ENCODE results near the gene GALNT17.
"Not testable (repeated sequence)": the region's sequence is repeated elsewhere in the genome, so short reads cannot be mapped to it uniquely, and the experiment has no call there.

Gene GALNT17

DNA sequence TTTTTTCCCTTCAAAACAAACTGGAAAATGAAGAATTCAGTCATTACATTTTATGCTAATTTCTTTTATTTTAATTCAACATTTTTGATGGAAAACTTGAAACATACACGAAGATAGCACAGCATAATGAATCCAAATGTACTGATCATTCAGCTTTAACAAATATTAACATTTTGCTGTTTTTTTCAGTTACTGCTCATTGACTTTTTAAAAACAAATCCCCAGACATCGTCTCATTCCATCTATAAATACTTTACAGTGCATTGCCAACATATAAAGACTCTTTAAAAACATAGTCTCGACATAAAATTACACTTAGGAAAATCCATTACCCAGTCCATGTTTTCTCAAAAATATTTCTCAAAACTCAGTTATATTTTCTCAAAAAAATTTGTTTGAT lies 452.3 kb downstream of the GALNT17 start:
- no peak for ATAC-seq

DNA sequence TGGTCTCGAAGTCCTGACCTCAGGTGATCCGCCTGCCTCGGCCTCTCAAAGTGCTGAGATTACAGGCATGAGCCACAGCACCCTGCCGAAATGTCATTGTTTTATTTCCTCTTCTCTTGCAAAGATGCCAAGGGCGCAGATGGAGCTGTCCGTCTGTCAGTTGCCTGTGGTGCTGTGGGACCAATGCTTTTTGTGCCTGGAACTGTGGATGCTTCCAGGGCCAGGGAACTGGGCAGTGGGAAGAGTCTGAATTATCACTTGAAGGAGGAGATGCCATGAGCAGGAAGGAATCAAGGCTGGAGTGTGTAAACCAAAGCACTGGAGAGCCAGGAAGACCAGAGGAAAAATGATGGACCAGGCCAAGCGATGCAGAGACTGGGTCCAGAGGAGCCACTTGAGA lies 459.9 kb downstream of the GALNT17 start:
- ATAC-seq = no peak

DNA sequence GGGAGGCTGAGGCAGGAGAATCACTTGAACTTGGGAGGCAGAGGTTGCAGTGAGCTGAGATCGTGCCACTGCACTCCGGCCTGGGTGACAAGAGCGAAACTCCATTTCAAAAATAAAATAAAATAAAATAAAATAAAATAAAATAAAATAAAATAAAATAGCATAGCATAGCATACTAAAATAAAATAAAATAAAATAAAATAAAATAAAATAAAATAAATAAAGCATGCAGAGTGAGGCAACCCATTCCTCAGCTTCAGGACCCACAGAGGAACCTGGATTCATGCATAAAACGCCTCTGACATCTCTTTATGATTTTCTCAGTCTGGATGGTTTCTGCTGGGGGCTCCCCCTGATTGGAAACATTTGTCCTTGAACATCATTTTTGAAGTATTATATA lies 460.4 kb downstream of the GALNT17 start:
- ATAC-seq = not testable (repeated sequence)

DNA sequence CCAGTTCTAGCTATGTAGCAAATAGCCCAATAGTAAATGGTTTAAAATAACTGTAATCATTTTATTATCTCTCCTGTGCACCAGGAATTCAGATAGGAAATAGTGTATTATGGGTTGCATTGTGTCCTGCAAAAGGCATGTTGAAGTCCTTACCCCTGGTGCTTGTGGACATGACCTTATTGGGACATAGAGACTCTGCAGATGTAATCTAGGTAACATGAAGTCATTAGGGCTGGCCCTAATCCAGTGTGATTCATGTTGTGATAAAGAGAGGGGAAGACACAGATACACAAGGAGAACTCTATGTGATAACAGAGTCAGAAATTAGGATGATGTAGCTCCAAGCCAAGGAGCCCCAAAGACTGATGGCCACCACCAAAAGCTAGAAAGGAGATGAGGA lies 462.8 kb downstream of the GALNT17 start:
- no peak for ATAC-seq

DNA sequence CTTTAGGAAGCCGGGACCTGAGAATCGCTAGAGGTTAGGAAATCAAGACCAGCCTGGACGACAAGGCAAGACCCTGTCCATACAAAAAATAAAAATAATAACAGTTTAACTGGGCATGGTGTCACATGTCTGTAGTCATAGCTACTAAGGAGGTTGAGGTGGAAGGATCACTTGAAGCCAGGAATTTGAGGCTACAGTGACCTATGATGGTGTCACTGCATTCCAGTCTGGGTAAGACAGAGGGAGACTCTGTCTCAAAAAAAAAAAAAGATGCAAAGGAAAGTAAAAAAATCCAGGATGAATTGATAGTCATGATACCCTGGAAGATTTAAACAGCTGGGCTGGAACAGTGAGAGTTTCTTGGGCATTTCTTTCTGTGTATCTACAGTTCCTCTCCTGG lies 463.2 kb downstream of the GALNT17 start:
- ATAC-seq = no peak

DNA sequence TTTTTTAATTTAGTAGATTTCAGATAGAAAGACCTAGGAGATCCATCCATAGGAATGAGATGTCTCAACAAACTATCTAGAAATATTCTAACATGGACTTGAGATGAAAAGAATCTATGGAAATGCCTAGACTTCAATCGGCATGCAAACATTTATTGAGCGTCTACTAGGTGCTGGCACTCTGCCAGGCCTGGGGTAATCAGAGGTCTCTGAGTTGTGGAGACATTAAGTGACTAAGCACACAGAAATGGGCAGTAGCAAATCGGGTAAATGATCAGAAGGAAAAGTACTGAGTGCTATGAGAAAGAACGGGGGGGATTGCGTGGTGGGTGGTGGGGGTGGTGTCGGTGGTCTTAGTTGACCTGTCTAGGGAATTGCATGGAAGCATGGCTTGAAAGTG lies 466.6 kb downstream of the GALNT17 start:
- no peak for ATAC-seq

DNA sequence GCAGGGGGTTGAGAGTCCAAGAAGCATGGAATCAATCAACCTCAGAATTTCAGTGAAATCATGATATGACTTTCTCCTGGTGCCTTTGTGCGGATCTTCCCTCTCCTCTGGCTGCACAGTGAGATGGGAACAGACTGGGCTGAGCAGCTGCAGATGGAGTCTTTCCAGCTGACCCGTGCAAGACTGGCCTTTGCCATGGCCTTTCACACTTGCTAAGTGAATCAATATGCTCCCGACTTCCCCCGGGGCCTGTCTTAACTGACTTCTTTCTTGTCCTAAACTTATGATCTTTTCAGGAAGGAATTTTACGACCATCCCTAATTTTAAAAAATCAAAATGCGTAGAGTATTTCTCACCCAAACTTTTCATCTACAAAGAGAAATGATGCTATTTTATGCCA lies 469.9 kb downstream of the GALNT17 start:
- ATAC-seq = no peak

DNA sequence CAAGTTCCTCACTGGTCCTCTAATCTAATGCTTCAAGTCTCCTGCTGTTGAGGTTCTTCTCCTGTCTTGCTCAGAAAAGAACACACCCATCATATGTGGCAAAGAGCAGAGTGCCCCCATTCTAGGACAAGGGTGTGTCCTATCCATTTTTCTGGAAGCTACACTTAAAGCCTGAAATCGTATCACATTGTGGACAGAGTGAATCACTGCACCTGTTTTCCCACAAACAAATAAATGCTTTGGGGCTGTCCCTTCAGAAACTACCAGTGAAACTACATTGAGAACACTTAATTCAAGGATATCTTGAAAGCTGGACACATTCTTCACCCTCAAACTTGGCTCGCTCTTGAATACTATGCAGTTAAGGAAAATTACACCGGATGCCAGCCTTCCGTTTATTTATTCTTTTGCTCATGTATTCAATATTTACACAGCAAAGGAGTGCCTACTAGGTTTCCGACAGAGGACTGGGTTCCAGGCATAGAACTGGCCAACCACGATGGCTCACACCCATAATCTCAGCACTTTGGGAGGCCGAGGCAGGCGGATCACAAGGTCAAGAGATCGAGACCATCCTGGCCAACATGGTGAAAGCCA lies 473.0 kb downstream of the GALNT17 start:
- ATAC-seq = no peak

DNA sequence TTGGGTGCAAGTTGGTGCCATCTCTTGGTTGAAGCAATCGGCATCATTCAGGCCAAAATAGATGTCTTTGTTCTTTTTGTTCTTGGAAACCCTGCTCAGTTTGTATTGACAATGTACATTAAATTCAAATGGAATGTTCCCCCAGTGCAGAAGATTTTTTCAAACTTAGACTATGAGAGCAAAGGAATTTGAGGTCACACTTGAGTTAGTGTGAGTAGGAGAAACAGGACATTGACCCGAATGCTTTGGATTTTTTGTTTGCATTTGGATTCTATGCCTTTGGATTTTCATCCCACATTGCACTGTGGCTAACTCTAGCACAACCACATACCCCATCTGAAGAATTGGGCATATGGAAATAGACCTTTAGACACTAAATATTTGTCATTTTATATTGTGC lies 480.0 kb downstream of the GALNT17 start:
- ATAC-seq = no peak

DNA sequence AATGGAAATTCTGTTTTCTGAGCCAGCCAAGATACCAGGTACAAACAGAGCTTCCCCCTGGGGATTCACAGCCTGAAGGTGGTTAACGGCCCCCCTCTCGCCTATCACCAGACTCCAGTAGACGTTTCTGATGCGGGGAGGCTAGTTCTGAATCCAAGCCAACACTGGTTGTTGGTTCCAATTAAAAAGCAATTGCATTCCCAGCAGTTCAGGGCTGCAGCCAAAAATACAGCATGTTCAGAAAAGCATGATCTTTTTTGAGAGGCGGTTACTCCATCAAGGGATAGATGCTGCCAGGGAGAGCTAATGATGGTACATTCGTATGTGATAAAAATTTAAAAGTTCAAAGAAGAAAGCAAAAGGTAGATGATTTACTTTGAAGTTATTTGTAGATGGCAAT lies 481.0 kb downstream of the GALNT17 start:
- no peak for ATAC-seq

DNA sequence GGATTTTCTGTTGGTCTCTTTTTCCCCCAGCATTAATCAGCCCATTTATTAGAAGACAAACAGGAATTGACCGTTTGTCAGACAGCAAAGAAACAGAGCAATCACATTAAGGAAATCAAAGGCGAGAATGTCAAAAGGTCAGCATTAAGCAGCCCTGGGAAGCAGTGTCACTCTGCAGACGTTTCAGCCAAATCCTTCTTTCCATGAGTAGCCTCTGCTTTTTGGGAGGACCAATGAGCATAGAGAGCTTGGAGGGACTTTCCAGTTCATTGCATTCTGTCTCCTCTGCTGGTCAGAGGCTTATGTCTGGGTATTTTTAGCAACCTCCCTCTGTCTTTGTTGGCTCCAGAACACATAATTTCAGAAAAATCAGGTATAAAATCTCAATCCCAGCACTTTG lies 481.4 kb downstream of the GALNT17 start:
- ATAC-seq = no peak

DNA sequence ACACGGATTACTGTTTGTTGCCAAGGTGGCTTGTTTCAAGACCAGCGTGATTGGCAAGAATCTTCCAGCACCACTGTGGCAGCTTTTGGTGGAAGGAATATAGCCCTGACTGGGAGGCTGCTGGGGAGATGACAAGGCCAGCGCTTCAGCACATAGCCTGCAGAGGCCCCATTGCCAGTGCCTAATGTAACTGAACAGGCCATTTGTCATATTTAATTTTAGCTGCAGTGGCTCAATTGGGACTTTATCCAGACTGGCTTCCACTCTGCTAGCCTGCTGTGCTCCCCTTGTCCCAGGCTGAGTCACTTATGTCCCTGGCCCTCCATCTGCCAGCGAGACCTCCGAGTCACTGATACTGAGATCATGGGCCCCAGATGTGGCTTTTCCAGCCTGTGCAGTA lies 483.1 kb downstream of the GALNT17 start:
- no peak for ATAC-seq

DNA sequence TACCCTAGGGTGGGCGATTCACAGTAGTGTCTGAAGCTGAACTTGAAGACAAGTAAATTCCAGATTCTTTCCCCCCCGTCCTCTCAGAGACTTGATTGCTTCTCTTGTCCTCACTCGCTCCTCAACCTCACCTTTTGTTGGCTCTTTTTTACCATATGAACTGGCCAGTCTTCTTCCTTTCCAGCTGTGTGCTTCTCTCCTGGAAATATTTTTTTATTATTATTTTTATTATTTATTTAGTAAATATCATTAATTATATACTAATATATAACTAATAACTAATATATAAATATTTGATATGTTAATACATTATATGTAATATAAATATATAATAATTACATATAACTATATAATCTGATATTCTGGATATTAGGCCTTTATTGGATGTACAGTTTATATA lies 484.3 kb downstream of the GALNT17 start:
- no peak for ATAC-seq

DNA sequence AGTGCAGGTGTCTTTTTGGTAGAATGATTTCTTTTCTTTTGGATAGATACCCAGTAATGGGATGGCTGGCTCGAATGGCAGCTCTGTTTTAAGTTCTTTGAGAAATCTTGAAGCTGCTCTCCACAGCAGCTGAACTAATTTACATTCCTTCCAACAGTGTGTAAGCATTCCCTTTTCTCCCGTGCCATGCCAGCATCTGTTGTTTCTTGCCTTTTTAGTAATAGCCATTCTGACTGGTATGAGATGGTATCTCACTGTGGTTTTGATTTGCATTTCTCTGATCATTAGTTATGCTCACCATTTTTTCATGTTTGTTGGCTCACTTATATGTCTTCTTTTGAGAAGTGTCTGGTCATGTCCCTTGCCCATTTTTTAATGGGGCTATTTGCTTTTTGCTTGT lies 486.3 kb downstream of the GALNT17 start:
- no peak for ATAC-seq

DNA sequence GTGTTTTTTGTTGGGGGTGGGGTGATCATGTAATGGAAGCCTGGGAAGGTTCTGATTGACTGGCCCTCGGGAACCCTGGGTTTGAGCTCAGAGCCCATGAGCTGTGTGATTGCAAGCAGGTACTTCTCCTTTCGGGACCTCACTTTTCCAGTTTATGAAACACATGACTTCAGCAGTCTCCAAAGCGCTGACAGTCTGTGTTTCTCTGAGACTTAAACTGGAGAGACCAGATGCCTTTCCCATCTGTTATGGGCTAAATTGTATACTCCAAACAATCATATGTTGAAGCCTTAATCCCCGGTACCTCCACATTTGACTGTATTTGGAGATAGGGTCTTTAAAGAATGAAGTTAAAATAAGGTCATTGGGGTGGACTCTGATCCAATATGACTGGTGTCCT lies 493.6 kb downstream of the GALNT17 start:
- no peak for ATAC-seq

DNA sequence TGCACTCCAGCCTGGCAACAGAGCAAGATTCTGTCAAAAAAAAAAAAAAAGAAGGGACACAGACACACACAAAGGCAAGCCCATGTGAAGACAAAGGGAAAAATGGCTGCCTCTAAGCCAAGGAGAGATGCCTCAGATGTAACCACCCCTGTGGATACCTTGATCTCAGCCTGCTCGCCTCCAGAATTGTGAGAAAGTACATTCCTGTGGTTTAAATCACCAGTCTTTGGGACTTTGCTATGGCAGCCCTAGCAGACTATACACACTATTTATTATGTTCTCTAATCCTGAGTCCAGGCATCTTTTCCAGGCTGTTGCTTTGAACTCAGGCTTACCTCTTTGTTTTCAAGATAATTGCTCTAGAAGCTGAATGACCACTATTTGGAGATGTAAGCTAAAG lies 494.3 kb downstream of the GALNT17 start:
- no peak for ATAC-seq

DNA sequence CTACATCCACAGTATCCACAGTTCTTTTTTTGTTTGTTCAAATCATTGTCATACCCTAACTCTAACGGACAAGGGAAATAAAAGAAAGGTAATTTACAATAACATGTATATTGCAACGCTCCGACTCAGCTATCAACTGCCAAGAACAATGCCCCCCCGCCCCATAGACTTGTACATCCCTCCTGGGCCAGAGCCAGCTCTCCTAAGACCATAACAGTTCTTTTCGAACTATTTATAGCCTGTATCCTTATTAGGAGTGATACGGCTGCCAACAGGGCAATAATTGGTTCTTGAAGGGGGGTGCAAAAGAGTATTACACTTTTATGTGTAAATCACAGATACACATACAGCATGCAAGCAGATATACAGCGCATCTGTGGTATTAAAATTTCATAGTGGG lies 495.7 kb downstream of the GALNT17 start:
- no peak for ATAC-seq

DNA sequence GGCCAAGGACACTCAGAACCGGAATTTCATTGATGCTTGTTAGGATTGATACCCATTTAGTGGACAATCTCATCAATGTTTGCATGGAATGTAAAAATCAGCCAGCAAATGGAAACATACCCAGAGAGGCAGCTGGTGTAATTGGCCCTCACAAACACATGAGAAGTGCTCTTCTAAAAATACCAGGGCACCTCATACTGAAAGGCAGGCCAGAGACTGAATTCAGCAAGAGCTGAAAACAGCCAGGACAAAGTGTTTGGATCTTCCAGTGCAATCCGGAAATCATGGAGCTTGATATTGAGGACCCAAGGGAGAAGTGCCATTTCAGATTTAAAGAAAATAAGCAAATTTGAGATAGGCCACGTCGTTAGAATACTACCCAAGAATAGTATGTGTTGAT lies 498.6 kb downstream of the GALNT17 start:
- no peak for ATAC-seq

DNA sequence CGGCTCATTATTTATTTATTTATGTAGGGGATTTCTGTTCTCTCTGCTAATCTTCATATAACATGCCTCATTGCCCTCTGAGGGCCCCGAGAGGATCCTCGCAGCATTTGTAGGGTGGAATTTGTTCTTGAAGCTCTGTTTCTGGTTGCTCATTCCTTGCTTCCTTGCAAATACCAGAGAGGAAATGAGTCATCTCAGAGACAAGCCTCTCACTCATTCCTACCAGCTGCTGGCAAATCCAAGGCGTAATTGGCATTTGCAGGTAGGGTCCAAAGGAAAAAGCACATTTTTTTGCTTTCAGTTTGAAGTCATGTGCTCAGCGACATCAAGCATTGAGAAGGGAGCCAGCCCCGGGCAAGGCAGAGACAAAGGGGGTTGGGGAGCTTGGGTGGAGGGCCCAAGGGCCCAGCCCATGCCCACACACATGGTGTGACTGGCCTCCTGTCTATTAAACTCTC lies 501.6 kb downstream of the GALNT17 start:
- ATAC-seq = no peak

DNA sequence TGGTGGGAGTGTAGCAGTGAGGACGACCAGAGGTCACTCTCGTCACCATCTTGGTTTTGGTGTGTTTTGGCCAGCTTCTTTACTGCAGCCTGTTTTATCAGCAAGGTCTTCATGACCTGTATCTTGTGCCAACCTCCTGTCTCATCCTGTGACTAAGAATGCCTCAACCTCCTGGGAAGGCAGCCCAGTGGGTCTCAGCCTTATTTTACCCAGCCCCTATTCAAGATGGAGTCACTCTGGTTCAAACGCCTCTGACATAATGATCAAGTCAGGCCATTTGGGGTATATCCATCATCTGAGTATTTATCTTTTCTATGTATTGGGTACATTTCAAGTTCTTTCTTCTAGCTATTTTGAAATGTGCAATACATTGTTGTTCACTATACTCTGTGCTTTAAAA lies 503.9 kb downstream of the GALNT17 start:
- not testable (repeated sequence) for ATAC-seq

DNA sequence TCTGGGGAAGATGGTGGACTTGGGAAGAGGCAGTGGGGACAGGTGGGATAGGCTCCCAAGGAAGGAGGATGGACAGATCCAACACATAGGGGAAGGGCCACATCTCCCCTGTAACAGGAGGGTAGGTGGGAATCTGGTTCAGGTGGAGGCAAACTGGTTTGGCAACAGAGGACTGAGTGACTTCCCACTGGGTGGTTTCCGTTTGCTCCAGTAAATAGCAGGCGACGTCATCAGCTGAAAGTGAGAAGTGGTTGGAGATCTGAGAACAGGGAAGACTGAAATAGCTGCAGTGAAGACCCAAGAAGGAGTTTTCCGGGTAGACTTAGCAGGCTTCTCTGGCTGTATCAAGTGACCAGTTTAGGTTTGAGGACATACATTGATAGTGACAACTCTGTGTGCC lies 504.4 kb downstream of the GALNT17 start:
- ATAC-seq = no peak

DNA sequence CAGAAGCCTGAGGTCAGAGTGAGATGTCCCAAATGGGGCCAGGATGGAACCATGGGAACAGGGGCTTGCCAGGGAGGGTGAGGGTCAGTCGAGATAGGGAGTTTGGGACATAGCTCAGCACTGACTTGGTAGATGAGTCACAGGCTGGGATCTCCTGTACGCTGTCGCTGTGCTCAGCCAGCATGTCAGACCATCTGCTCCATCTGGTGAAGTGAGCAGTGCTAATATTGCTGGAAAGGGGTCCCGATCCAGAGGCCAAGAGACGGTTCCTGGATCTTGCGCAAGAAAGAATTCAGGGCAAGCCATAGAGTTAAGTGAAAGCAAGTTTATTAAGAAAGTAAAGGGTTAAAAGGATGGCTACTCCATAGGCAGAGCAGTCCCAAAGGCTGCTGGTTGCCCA lies 505.6 kb downstream of the GALNT17 start:
- ATAC-seq = no peak

DNA sequence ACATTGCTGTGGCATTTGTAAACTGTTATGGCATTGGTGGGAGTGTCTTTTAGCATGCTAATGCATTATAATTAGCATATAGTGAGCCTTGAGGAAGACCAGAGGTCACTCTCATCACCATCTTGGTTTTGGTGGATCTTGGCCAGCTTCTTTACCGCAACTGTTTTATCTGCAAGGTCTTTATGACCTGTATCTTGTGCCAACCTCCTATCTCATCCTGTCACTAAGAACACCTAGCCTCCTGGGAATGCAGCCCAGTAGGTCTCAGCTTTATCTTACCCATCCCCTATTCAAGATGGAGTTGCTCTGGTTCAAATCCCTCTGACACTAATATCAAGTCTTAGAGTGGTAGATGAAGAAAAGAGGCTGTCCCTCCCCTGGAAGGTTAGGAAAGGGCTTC lies 506.2 kb downstream of the GALNT17 start:
- ATAC-seq = no peak

DNA sequence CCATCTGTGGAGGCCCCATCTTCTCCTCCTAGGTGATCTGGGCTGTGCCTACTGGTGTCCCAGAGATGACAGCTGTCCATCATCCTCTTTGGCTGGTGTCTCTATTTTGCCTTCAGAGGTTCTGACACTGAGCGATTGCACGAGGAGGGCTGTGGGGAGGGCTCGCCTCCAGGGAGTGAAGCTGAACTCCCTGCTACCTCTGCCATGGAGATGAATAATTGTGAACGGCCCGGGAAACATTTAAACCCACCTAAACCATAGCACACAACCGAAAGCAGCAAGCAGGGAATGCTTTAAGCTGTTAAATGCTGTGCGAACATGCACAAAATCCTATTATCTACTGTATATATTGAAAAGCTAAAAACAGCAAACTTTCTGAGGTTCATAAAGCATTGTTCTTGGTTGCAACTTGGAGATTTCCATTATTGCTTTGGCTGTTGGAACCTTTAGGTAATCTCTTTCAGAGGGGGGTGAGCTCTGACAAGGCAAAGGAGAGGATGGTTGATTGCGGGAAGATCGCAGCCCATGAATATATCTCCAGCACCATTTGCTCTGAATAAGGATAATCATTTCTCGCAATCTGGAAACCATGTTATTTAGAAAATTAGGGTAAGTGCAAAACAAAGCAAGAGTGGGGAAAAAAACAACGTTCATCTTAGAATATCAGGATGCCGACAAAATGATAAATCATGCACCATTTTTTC lies 507.6 kb downstream of the GALNT17 start:
- ATAC-seq = no peak

DNA sequence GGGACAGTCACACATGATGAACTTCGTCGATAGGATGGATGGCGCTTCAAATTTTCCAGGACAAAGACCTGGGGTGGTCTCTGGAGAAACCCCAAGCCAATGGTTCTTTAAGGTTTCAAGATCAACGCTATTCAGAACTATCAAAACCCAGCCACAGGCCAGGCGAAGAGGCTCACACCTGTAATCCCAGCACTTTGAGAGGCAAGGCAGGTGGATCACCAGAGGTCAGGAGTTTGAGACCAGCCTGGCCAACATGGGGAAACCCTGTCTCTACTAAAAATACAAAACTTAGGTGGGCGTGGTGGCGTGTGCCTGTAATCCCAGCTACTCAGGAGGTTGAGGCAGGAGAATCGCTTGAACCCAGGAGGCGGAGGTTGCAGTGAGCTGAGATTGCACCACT lies 511.1 kb downstream of the GALNT17 start:
- not testable (repeated sequence) for ATAC-seq
